SU-DHL-6 (cell line): ENCODE data around the gene INTS15.

ENCODE experiments used
- H2AFZ ChIP-seq: fragments of 200-600 bp; sonication (generic); 2 replicates; pipeline ENCODE4 v1.6.1; 2014; ENCODE audit warnings: low read depth, mild to moderate bottlenecking, moderate library complexity, mixed read lengths, antibody characterized with exemption, low read length; ENCODE audit not compliant: severe bottlenecking
- H3F3A ChIP-seq: fragments of 200-600 bp; shearing (Covaris generic); 2 replicates; pipeline ENCODE4 v1.6.0; 2016; ENCODE audit warnings: antibody characterized with exemption, mild to moderate bottlenecking; ENCODE audit not compliant: insufficient read depth
- H3K27ac ChIP-seq: fragments of 200-600 bp; sonication (generic); 2 replicates; pipeline ENCODE4 v1.5.1; 2016; ENCODE audit warnings: low read depth, mild to moderate bottlenecking, low read length, moderate library complexity, mixed read lengths
- H3K27me3 ChIP-seq: fragments of 200-600 bp; sonication (generic), shearing (Covaris generic); 2 replicates; pipeline ENCODE4 v1.6.0; 2014; ENCODE audit warnings: mild to moderate bottlenecking, low read length
- H3K36me3 ChIP-seq: fragments of 200-600 bp; sonication (generic); 2 replicates; pipeline ENCODE4 v1.6.1; 2014; ENCODE audit warnings: mild to moderate bottlenecking, low read length, mixed read lengths
- H3K4me2 ChIP-seq: fragments of 300-600, 200-600 bp; shearing (Covaris generic), sonication (generic); 2 replicates; pipeline ENCODE4 v1.6.0; 2014; ENCODE audit warnings: low read length, low read depth, mild to moderate bottlenecking; ENCODE audit not compliant: poor library complexity, severe bottlenecking
- H3K4me3 ChIP-seq: fragments of 200-600 bp; sonication (generic); 2 replicates; pipeline ENCODE4 v1.5.1; 2014; ENCODE audit warnings: antibody characterized with exemption, low read length, mild to moderate bottlenecking, mixed read lengths; ENCODE audit not compliant: insufficient read depth, poor library complexity, severe bottlenecking
- H3K79me2 ChIP-seq: fragments of 200-600 bp; sonication (generic); 2 replicates; pipeline ENCODE4 v1.6.1; 2014; ENCODE audit warnings: mild to moderate bottlenecking, low read length, moderate library complexity; ENCODE audit not compliant: insufficient read depth
- H3K9ac ChIP-seq: fragments of 200-600 bp; sonication (generic); 2 replicates; pipeline ENCODE4 v1.7.0; 2014; ENCODE audit warnings: mild to moderate bottlenecking, low read length
- H3K9me2 ChIP-seq: fragments of 200-600 bp; sonication (generic); replicated peaks from 2 replicates; pipeline ENCODE4 v1.6.1; 2014; ENCODE audit warnings: low read length; ENCODE audit not compliant: insufficient read depth
- H3K9me3 ChIP-seq: fragments of 200-600 bp; sonication (generic); 2 replicates; pipeline ENCODE4 v1.6.1; 2014; ENCODE audit warnings: low read length, mixed read lengths; ENCODE audit not compliant: insufficient read depth
- H4K20me1 ChIP-seq: fragments of 200-600 bp; sonication (generic); 2 replicates; pipeline ENCODE4 v1.6.1; 2014; ENCODE audit warnings: low read depth, mild to moderate bottlenecking, antibody characterized with exemption, low read length, moderate library complexity, mixed read lengths
- EZH2phosphoT487 ChIP-seq: fragments of 200-600 bp; sonication (generic), shearing (Covaris generic); conservative IDR thresholded peaks from 2 replicates; pipeline ENCODE4 v1.6.1; 2018; ENCODE audit warnings: mild to moderate bottlenecking, antibody characterized with exemption, low read length, moderate library complexity, mixed read lengths
- TF ChIP-seq, protein P1 (sequence below): fragments of 200-600 bp; sonication (generic); IDR thresholded peaks from one replicate; pipeline ENCODE4 v1.5.1; 2017; ENCODE audit warnings: antibody characterized with exemption, mild to moderate bottlenecking, low read length, moderate library complexity; ENCODE audit not compliant: insufficient read depth, poor library complexity, severe bottlenecking

The INTS15 gene

DNA sequence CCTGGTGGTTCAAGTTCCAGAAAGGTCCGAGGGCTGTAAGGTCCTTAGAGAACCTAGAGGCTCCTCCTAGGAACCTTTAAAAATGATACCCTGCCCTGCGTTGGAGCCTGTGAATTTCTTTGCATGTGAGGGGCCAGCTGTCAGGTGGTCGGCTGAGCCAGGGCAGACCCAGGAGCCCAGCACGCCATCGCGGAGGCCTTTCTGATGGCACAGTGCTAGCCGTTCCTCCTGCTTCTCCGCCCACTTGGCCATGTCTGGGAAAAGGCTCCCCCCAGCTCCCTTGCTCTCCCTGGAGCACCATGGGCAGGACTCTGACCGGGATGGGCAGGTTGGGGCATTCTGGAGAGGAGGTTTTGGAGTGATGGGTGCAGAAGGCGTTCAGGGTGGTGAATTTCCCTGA lies 54.9 kb downstream of the INTS15 start:
- Histone ChIP-seq H3K36me3 (no peaks in the 10 kb centered on the region), H3K9me3 (no peaks in the 10 kb centered on the region), H3K27ac (no peak overlapping the region), H3K27me3 (no peaks in the 10 kb centered on the region), H4K20me1 (no peaks in the 10 kb centered on the region), H2AFZ (no peak overlapping the region), H3K4me2 (no peak overlapping the region), H3F3A (no peaks in the 10 kb centered on the region), H3K9me2 (no peaks in the 10 kb centered on the region), H3K9ac (no peak overlapping the region), H3K4me3 (no peak overlapping the region), H3K79me2 (peaks cover 13% of the 10 kb centered on the region)
- no peak for TF ChIP-seq EZH2phosphoT487
- TF ChIP-seq, protein P1, sequence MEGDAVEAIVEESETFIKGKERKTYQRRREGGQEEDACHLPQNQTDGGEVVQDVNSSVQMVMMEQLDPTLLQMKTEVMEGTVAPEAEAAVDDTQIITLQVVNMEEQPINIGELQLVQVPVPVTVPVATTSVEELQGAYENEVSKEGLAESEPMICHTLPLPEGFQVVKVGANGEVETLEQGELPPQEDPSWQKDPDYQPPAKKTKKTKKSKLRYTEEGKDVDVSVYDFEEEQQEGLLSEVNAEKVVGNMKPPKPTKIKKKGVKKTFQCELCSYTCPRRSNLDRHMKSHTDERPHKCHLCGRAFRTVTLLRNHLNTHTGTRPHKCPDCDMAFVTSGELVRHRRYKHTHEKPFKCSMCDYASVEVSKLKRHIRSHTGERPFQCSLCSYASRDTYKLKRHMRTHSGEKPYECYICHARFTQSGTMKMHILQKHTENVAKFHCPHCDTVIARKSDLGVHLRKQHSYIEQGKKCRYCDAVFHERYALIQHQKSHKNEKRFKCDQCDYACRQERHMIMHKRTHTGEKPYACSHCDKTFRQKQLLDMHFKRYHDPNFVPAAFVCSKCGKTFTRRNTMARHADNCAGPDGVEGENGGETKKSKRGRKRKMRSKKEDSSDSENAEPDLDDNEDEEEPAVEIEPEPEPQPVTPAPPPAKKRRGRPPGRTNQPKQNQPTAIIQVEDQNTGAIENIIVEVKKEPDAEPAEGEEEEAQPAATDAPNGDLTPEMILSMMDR = no peak

DNA sequence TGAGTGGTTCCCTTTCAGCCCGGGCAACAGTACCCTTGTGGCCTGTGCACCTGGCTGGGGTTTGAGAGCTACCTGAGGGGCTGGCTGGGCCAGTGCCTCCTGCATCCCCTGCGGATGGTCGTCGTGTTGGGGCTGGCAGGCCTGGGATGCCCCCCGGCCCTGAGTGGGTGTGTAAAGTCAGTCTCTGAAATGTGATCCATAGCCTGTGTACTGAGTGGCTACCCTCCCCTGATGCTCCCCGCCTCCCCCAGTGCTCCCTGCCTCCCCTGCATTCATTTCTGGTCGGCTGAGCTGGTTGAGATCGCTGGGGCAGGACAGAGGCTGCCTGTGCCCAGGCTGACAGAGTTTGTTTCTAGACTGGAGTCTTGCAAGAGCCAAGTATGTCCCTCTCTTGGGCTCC lies 56.6 kb downstream of the INTS15 start:
- TF ChIP-seq, protein P1 = no peak
- Histone ChIP-seq H3F3A (no peaks in the 10 kb centered on the region), H2AFZ (no peak overlapping the region), H3K79me2 (no peaks in the 10 kb centered on the region; the same call in 1 of the 2 replicates), H3K4me3 (no peak overlapping the region), H3K27ac (no peak overlapping the region), H3K9me2 (no peaks in the 10 kb centered on the region), H3K9me3 (no peaks in the 10 kb centered on the region), H3K36me3 (no peaks in the 10 kb centered on the region), H4K20me1 (no peaks in the 10 kb centered on the region), H3K4me2 (no peak overlapping the region), H3K9ac (no peak overlapping the region), H3K27me3 (no peaks in the 10 kb centered on the region)

DNA sequence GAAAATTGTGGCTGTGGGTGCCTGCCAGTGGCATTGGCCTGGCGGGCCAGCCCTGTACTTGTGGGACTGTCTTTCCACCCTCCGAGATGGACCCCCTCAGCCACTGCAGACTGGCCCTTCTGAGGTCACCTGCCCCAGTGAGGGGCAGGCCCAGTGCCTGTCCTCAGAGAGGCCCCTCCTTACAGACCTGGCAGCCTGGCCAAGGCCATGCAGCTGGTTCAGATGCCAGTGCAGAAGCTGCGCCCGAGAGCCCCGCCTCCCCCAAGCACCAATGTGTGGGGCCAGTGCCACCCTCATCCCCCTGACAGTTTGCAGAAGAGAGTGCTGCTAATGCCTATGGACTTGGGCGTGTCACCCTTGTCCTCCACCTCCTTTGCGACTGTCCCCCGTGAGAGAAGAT lies 57.3 kb downstream of the INTS15 start:
- TF ChIP-seq EZH2phosphoT487 = no peak
- TF ChIP-seq, protein P1 = no peak
- Histone ChIP-seq H3K9me3 (no peaks in the 10 kb centered on the region), H3K27ac (no peak overlapping the region), H3K79me2 (no peaks in the 10 kb centered on the region), H2AFZ (no peak overlapping the region), H3K4me2 (no peak overlapping the region), H3K27me3 (no peaks in the 10 kb centered on the region), H3K36me3 (no peaks in the 10 kb centered on the region), H3F3A (no peaks in the 10 kb centered on the region), H3K9ac (no peak overlapping the region), H4K20me1 (no peaks in the 10 kb centered on the region), H3K9me2 (no peaks in the 10 kb centered on the region), H3K4me3 (no peak overlapping the region)

DNA sequence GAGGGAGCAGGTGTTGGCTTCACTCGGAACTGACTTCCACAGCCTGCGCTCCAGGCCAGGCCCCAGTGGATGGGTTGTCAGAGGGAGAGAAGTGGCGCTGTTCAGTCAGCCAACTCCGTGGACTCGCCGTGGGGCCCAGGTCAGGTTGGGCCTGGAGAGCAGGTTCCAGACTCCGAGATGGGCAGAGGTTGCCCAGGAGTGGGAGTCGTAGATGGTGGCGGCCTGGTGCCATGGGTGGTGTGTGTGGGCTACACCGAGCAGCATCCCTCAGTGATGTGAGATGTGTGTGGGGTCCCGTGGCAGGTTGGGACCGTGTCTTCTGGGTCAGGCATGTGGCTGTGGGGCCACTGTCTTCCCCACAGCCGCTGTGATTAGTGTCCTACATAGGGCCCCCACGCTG lies 57.7 kb downstream of the INTS15 start:
- Histone ChIP-seq H3K9me2 (no peaks in the 10 kb centered on the region), H3K27ac (no peak overlapping the region), H3K4me3 (no peak overlapping the region), H4K20me1 (no peaks in the 10 kb centered on the region), H3K9ac (no peak overlapping the region), H3F3A (no peaks in the 10 kb centered on the region), H3K9me3 (no peaks in the 10 kb centered on the region), H3K36me3 (no peaks in the 10 kb centered on the region; the same call in 1 of the 2 replicates), H2AFZ (no peak overlapping the region), H3K27me3 (no peaks in the 10 kb centered on the region), H3K79me2 (no peaks in the 10 kb centered on the region), H3K4me2 (no peak overlapping the region)
- TF ChIP-seq, protein P1 = no peak
- no peak for TF ChIP-seq EZH2phosphoT487
